Stimulated activated CD4-positive, alpha-beta T cell treated with anti-CD3 and anti-CD28 coated beads, Interleukin-15, amount 100 ng/mL, for 48 hours (primary cell): ENCODE data around the gene FLCN.
"Not testable (repeated sequence)": the region's sequence is repeated elsewhere in the genome, so short reads cannot be mapped to it uniquely, and the experiment has no call there.

ENCODE experiments used
- DNase-seq, 2 donors: peaks; one replicate each; pipeline ENCODE4 v3.0.0-alpha.2; 2020; ENCODE audit warnings: low read depth in 2 of 2

Gene FLCN

GRCh38 chr17:17213775-17214174 lies 23.2 kb downstream of the FLCN start:
- no peak for DNase-seq

GRCh38 chr17:17207998-17208397 lies 29.0 kb downstream of the FLCN start:
- DNase-seq, result no peak

- no peak for DNase-seq
Observed at GRCh38 chr17:17206913-17207335, 30.0 kb downstream of the FLCN start.

- peak; percentile 83 to 91 for DNase-seq
Observed at GRCh38 chr17:17206124-17206912, 30.6 kb downstream of the FLCN start, which contains the start of gene PLD6. PLD6 (minus strand) TSS chr17:17206333; CDS start chr17:17206286, 47 bp downstream.

DNA sequence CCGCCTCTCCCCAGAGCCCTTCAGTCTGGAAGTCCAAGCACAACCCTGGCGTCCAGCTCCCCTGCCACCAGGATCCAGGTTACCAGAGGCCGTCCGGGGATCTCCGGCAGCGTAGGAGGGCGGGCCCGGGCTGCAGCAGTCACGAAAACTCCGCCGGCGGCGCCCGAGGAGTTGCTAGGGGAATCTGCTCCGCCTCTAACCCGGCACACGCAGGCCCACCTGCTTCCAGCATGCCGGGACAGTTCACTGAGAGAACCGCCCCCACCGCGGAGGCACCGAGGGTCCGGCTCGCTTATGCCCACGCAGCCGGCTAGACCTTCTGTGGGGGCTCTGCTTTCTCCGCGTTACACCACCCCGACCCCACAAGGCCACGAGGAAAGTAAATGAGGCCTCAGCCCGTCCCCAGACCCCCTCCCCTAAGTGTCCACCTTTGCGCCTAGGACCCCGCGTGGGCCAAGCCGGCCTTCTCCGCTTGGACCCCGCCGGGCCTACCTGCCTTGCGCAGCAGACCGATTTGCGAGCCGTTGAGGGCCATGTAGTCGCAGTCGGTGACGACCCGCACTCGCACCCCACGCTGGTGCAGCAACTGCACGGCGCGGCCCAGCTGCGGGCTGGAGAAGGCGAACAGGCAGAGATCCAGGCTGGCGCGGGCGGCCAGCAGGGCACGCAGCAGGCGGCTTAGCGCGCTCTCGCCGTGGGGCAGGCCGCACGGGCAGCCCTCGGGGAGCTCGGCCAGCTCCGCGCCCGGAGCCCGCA lies 31.4 kb downstream of the FLCN start:
- peak; percentile 44 to 57 for DNase-seq

GRCh38 chr17:17204635-17205231 lies 32.2 kb downstream of the FLCN start:
- no peak for DNase-seq

GRCh38 chr17:17204041-17204591 lies 32.9 kb downstream of the FLCN start:
- no peak for DNase-seq

DNA sequence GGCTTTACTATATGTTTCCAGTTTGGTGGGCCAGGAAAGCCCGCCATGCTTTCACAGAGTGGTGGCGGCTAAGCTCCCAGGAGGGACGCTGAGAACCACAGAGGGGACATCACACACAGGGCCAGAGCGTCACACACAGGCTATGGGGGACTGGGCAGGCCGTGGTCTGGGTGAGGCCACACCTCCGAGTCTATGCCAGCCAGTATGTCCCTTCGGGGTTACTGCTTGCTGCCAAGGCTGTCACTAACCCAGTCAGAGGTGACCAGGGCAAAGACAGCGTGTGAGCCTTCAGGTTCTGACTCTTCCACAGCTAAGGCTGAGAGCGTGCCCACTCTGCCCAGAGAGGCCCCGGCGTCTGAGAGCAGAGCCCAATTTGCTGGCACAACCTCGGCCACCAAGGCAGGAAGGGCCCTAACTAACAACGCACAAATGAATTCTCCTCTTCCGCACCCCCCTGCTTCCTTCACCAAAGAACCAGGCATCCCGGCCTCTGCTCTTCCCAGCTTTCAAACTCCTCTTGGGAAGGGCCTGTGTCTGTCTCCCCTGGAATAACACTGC lies 33.7 kb downstream of the FLCN start:
- no peak for DNase-seq

DNA sequence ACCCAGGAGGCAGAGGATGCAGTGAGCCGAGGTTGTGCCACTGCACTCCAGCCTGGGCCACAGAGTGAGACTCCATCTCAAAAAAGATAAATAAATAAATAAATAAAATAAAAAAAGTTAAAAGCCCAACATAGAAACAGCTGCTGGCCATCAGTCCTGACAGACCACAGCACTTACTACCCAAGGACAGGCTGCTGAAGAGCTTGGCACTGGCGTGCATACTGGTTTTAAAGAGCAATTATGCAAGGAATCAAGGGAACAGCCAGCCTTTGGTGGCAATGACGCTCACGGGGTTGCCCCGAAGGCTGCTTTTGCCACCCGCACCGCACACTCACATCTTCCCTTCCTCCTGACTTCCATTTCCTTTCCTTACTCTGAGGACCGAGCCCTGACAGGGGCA lies 35.1 kb downstream of the FLCN start:
- no peak for DNase-seq

- DNase-seq, result no peak
Observed at GRCh38 chr17:17201271-17201670, 35.7 kb downstream of the FLCN start.

DNA sequence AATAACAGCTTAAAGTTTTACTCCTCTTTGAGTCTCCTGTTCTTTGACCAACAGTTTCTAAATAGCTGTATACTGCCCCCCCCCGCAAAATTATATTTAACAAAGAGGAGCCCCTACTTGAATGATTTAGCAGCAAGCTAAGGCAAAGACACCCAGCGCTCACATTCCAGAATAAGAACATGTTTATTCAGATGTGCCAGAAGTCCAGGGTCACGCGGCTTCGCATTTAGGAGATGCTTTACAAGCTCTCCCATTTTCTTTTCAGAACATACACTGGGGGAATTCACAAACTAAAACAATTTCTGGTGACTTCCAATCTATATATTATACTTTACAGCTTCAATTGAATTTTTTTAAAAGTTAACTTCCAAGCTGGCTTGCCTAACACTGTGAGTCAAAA lies 36.1 kb downstream of the FLCN start:
- no peak for DNase-seq

DNA sequence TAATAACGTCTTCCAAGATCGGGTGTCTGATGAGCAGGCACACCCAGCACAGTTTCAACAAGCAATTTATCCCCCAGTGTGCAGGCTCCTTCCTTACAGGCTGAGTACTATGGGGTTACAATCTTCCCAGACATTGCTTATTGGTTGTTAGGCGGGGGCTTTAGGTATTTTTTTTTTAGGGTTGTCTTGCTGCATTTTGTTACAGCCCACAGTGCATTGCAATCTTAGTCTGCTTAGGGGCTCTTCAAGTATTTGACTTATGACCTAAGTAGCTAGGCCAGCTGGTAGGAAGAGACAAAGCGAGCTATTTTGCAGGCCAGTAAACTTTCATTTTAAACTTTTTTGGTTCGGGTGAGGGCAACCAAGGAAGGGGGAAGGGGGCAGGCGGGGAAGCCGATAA lies 36.7 kb downstream of the FLCN start:
- no peak for DNase-seq

DNA sequence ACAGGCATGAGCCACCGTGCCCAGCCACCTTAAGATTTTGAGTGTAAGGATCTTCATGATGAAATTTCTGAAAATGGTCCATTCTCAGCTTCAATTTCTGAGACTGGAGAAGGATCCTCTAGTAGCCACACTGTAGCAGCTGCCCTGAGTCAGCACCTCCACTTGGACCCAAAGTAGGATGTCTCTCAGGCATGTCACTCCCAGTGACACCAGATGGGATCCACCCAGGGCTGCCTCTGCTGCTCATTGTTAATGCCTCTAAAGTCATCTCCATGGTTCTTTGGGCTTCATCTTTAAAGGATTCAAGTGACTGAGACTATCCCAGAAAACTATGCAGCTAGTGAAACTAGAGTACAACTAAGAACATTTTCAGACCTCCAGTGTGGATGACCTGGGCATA lies 38.7 kb downstream of the FLCN start:
- no peak for DNase-seq

GRCh38 chr17:17196776-17197175 lies 40.2 kb downstream of the FLCN start:
- DNase-seq, result no peak

DNA sequence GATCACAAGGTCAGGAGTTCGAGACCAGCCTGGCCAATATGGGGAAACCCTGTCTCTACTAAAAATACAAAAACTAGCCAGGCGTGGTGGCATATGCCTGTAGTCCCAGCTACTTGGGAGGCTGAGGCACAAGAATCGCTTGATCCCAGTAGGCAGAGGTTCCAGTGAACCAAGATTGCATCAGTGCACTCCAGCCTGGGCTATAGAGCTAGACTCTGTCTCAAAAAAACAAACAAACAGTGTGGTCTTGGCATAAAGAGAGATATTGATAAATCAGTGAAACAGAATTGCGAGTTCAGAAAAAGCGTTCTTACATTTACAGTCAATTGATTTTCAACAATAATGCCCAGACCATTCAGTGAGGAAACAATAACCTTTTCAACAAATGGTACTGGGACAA lies 41.5 kb downstream of the FLCN start:
- DNase-seq, result not testable (repeated sequence)

- DNase-seq, result no peak
Observed at GRCh38 chr17:17191961-17192381, 45.0 kb downstream of the FLCN start.

DNA sequence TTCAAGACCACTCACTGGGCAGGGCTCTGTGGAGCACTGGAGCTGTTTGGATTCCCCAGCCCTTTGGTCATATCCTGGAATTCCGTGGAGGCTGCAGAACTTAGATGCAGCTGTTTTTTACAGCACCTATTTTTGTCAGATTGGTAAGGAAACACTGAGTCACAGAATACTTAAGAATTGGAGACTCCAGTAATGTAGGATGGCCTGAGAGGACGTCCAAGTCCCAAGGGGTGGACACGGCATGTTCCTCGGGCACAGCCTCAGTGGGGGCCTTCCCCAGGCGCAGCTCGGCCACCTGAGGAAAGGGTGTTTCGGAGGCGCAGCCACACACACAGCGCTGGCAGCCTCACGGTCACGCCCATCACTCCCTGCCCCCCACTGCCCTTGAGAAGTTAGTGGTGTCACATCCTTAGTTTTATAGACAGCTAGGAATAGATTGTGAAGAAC lies 45.6 kb downstream of the FLCN start:
- no peak for DNase-seq

- no peak for DNase-seq
Observed at GRCh38 chr17:17190188-17190587, 46.8 kb downstream of the FLCN start.

DNA sequence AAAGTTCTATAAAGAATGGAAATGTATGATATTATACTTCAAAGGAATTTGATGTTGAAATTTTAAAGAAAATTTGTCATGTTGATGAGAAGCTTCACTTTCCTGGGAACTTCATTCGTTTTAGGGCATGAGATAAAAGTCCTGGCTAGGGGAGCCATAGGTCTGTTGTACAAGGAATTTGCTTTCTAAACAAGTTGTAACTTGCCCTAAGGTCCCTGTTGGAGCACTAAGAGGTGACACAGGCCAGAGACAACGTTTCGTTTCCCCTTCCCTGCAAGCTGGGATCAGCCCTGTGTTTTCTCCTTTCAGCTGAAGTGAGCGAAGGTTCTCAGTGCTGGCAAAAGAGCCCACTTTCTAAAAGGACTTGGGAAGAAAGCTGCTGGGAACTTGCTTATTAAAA lies 47.4 kb downstream of the FLCN start:
- no peak for DNase-seq

DNA sequence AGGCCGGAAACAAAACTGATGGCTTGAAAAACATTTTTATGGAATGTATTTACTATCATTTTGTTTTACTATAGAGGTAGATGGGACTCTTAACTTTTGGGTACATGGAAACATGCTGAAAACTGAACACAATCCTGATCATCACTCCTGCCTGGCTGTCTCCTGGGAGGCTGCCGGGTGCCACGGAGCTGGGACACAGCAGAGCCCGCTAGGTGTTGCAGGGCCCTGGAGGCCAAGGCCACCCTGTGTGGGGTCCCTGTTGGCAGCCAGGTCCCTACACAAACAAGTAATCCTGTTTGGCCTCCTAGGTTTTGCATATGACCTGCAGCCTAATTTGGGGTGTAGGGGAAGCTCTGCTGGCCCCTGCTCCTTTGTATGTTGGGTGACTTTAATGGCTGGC lies 48.4 kb downstream of the FLCN start:
- DNase-seq, result no peak

DNA sequence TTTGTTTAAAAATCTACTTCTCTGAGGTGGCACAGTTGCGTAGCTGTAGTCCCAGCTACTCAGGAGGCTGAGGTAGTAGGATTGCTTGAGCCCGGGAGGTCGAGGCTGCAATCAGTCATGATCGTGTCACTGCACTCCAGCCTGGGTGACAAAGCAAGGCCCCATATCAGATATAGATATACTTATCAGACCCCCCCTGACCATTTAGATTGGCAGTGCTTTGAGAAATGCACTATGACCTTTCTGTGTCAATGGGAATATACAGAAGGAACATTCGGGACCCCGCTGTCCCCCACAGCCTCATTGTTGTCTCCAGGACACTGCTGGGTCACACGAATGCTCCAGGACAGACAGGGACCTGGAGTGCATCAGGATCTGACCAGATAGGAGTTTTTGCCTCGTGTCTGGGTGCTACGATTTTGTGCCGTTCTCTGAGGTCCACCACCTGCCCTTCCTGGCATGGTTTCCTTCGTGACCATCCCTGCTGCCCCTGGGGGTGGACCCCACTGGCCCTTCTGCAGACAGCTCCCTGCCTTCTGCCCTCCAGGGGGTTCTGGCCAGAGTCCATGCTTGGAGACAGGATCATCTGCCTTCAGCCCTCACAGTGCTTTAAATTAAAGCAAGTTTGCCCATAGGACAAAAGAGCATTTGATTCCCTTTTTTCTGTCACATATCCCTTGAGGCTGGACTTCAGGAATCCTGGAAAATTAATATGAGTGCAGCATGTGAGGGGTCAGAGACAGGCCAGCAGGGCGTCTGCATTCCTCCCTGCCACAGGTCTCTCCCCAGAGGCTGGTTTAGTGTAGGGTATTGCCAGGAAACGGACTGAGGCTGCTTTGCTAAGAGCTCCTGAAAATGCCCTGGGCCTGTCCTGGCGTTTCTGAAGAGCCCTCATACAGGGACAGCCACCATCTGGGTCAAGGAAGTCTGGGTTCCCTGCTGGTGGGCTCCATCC lies 50.1 kb downstream of the FLCN start:
- no peak for DNase-seq
